ENCODE results near the gene PRKCE. TPM values are rescaled to one million over a fixed set of nuclear protein-coding genes. Genes with fewer than 3 reads are reported as not detected.

The PRKCE gene
- polyA plus RNA-seq, 3 donors: 1.3 to 7.7 (median 2.3) TPM

- H3K27me3 Mint-ChIP-seq (ENCODE audit: low read depth in 3 of 3): no peaks in the 10 kb centered on the region
- 66% methylated on average over 4 of the region's 4 CpGs for WGBS (ENCODE audit: insufficient coverage)
- H3K4me3 Mint-ChIP-seq: no peak overlapping the region
- Histone ChIP-seq H3K9ac (ENCODE audit: insufficient read depth, low read length, poor library complexity, severe bottlenecking) (no peak overlapping the region), H2AFZ (ENCODE audit: insufficient read depth, low read depth, low read length, poor library complexity, severe bottlenecking) (no peak overlapping the region), H3K4me3 (replicated peaks in 1 of 3; ENCODE audit: low read depth in 2 of 3, low read length in 3 of 3) (no peak overlapping the region), H3K27me3 (ENCODE audit: control insufficient read depth in 2 of 2, insufficient read depth in 2 of 2, low read length in 2 of 2) (no peaks in the 10 kb centered on the region), H3K36me3 (replicated peaks in 1 of 2; ENCODE audit: control insufficient read depth in 1 of 2, insufficient read depth in 2 of 2, low read length in 2 of 2) (no peaks in the 10 kb centered on the region), H3K4me1 (ENCODE audit: control insufficient read depth in 1 of 2, insufficient read depth in 2 of 2, low read length in 2 of 2) (peaks cover 23 to 29% of the 10 kb centered on the region in 2 donors), H3K9me3 (replicated peaks in 1 of 2; ENCODE audit: control insufficient read depth in 1 of 2, insufficient read depth in 1 of 2, low read length in 2 of 2) (no peaks in the 10 kb centered on the region), H3K27ac (ENCODE audit: low read depth in 1 of 2, low read length in 2 of 2) (no peak overlapping the region), H4K20me1 (ENCODE audit: insufficient read depth, low read length) (peaks cover 25% of the 10 kb centered on the region), H3K79me2 (ENCODE audit: insufficient read depth, low read length) (peaks cover 3% of the 10 kb centered on the region), H3K4me2 (replicated peaks; ENCODE audit: extremely low read depth, low read length, poor library complexity, severe bottlenecking) (no peak overlapping the region)
- DNase-seq: no peak
- intact Hi-C loops (cut with micrococcal nuclease): no loop called here
- H3K9me3 Mint-ChIP-seq: no peaks in the 10 kb centered on the region
- no peaks in the 10 kb centered on the region for H3K36me3 Mint-ChIP-seq
- peaks cover 36% of the 10 kb centered on the region for H3K4me1 Mint-ChIP-seq
- TF ChIP-seq CTCF (IDR thresholded peaks at IDR 0.05): no peak
- H3K27ac Mint-ChIP-seq: peak overlapping the region in 2 of 7 donors; percentile 18 to 54
Observed at GRCh38 chr2:45761635-45762034, 110.2 kb downstream of the PRKCE start.

- Mint-ChIP-seq H3K4me1 (peaks cover 48% of the 10 kb centered on the region), H3K27me3 (ENCODE audit: low read depth in 3 of 3) (no peaks in the 10 kb centered on the region), H3K27ac (no peak overlapping the region), H3K9me3 (no peaks in the 10 kb centered on the region), H3K36me3 (no peaks in the 10 kb centered on the region), H3K4me3 (no peak overlapping the region)
- Histone ChIP-seq H3K36me3 (replicated peaks in 1 of 2; ENCODE audit: control insufficient read depth in 1 of 2, insufficient read depth in 2 of 2, low read length in 2 of 2) (no peaks in the 10 kb centered on the region), H2AFZ (ENCODE audit: insufficient read depth, low read depth, low read length, poor library complexity, severe bottlenecking) (no peak overlapping the region), H3K4me3 (replicated peaks in 1 of 3; ENCODE audit: low read depth in 2 of 3, low read length in 3 of 3) (no peak overlapping the region), H3K27me3 (ENCODE audit: control insufficient read depth in 2 of 2, insufficient read depth in 2 of 2, low read length in 2 of 2) (no peaks in the 10 kb centered on the region), H3K27ac (ENCODE audit: low read depth in 1 of 2, low read length in 2 of 2) (no peak overlapping the region), H3K4me1 (ENCODE audit: control insufficient read depth in 1 of 2, insufficient read depth in 2 of 2, low read length in 2 of 2) (peaks cover 37 to 41% of the 10 kb centered on the region in 2 donors), H4K20me1 (ENCODE audit: insufficient read depth, low read length) (peaks cover 18% of the 10 kb centered on the region), H3K9ac (ENCODE audit: insufficient read depth, low read length, poor library complexity, severe bottlenecking) (no peak overlapping the region), H3K4me2 (replicated peaks; ENCODE audit: extremely low read depth, low read length, poor library complexity, severe bottlenecking) (no peak overlapping the region), H3K9me3 (replicated peaks in 1 of 2; ENCODE audit: control insufficient read depth in 1 of 2, insufficient read depth in 1 of 2, low read length in 2 of 2) (no peaks in the 10 kb centered on the region), H3K79me2 (ENCODE audit: insufficient read depth, low read length) (peaks cover 8% of the 10 kb centered on the region)
- 83% methylated on average over 1 of the region's 2 CpGs for WGBS (ENCODE audit: insufficient coverage)
- intact Hi-C loops (cut with micrococcal nuclease): no loop called here
- no peak for DNase-seq
- no peak for TF ChIP-seq CTCF (IDR thresholded peaks at IDR 0.05)
Observed at GRCh38 chr2:45763255-45763654, 111.8 kb downstream of the PRKCE start.
